Stomach (tissue), 9 donors: Measurements from ENCODE around the gene ZNF584. TPM values are rescaled to one million over a fixed set of nuclear protein-coding genes. Genes with fewer than 3 reads are reported as not detected.

Experiments
- DNase-seq, 2 donors: peaks; one replicate each; pipeline versions ENCODE4 v3.0.0 to v3.0.0-alpha.2; 2013 to 2019
- H3K27ac ChIP-seq, 5 donors: fragments of 200-600 bp in 4 of 5; sonication (generic) in 4 of 5; one replicate each; pipeline ENCODE4 v1.5.1; 2013 to 2019; ENCODE audit warnings: mild to moderate bottlenecking in 1 of 5, moderate library complexity in 1 of 5
- H3K27me3 ChIP-seq, 3 donors: fragments of 200-600 bp; sonication (generic); one replicate each; pipeline ENCODE4 v1.5.1; 2017 to 2019; ENCODE audit warnings: mixed run types in 1 of 3
- H3K36me3 ChIP-seq, 4 donors: fragments of 200-600 bp; sonication (generic); 1 replicate in 3 of 4; 2 replicates in 1 of 4; pipeline ENCODE4 v1.5.1; 2016 to 2019
- H3K4me1 ChIP-seq, 4 donors: fragments of 200-600 bp; sonication (generic); one replicate each; pipeline ENCODE4 v1.5.1; 2016 to 2019
- H3K4me3 ChIP-seq, 4 donors: fragments of 200-600 bp; sonication (generic) in 3 of 4; one replicate each; pipeline ENCODE4 v1.5.1; 2016 to 2019; ENCODE audit warnings: mild to moderate bottlenecking in 1 of 4
- H3K9me3 ChIP-seq, 4 donors: fragments of 200-600 bp; sonication (generic); one replicate each; pipeline ENCODE4 v1.5.1; 2016 to 2019
- EP300 ChIP-seq: sonication (generic); formaldehyde crosslinking; IDR thresholded peaks from one replicate; pipeline ENCODE4 v1.6.1; 2017; ENCODE audit warnings: antibody characterized with exemption
- POLR2A ChIP-seq, 4 donors: fragments of 450-650 bp; IDR thresholded peaks; one replicate each; pipeline ENCODE4 v1.6.1; 2016; ENCODE audit warnings: antibody characterized with exemption in 4 of 4, control low read depth in 2 of 4, mild to moderate bottlenecking in 1 of 4, moderate library complexity in 1 of 4
- POLR2AphosphoS5 ChIP-seq, 3 donors: sonication (generic); formaldehyde crosslinking; IDR thresholded peaks; one replicate each; pipeline ENCODE4 v1.6.1; 2016; ENCODE audit warnings: antibody characterized with exemption in 3 of 3
- WGBS, 5 donors: extraction: QIAGEN DNeasy Blood & Tissue Kit in 3 of 5; methylation state at CpG; one replicate each; pipeline versions ENCODE4 v1.1.5 to v1.1.7; 2013 to 2018; 5-methylcytosine and 5-hydroxymethylcytosine counted together
- intact Hi-C: fragments of 100-400 bp; cut with DNase I; formaldehyde crosslinking; loops from one replicate; pipeline ENCODE4 v1.15.1; 2023; ENCODE audit warnings: low total_unique reads
- polyA plus RNA-seq, 3 donors: library from polyadenylated mRNA; stranded (reverse); fragments of 200-250 nt; gene quantifications; one replicate each; pipeline ENCODE4 v1.2.3, GENCODE V29; 2013
- small RNA-seq, 4 donors: library from RNA; depleted of rRNA; stranded (forward); fragments of <200 nt; gene quantifications; one replicate each; pipeline ENCODE3, GENCODE V24; 2016
- total RNA-seq, 5 donors: library from RNA; depleted of rRNA; stranded (reverse); fragments of >200 nt; gene quantifications; one replicate each; pipeline versions ENCODE4 v1.1.0 to v1.2.3, GENCODE V29; 2014 to 2016
- TF ChIP-seq, protein P1 (sequence below), 7 experiments: fragments of 450-650 bp in 4 of 7; fragments of 200-600 bp in 3 of 7; sonication (generic) in 3 of 7; IDR thresholded peaks; one replicate each; pipeline ENCODE4 v1.5.1; 2016 to 2019; ENCODE audit warnings: antibody characterized with exemption in 7 of 7, control low read depth in 2 of 7, mild to moderate bottlenecking in 1 of 7
- donor health status: healthy with polysubstance abuse.
- donor health status: Bipolar disorder and iron deficiency.
- donor health status: healthy.

ZNF584 gene
- total and polyA plus RNA-seq, 8 donors = 5.4 to 114 (median 10.8) TPM; not detected in 1

DNA sequence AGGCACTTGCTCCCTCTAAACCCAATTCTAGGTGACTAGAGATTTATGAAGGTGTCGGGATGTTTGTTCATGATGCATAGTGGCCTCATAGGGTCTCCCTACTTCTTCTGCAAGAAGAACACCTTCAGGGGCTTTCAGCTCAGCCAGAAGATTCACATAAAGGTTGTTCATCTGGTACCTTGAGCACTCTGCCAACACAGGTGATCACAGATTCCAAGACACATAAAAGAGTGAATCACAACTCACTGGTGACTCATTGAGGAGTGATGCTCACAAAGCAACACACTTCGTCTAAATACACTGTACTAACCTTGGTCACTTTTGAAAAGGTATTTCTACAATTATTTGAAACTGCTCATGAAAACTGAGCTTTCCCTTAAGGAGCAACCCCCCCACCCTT lies 51.6 kb downstream of the ZNF584 start:
- intact Hi-C loops = no loop called here
- Histone ChIP-seq H3K4me3 (no peak overlapping the region), H3K27me3 (no peaks in the 10 kb centered on the region), H3K36me3 (peaks cover 14 to 43% (median 32%) of the 10 kb centered on the region in 4 donors), H3K27ac (no peak overlapping the region), H3K4me1 (no peaks in the 10 kb centered on the region), H3K9me3 (no peaks in the 10 kb centered on the region)
- DNase-seq = no peak
- TF ChIP-seq POLR2A (IDR thresholded peaks at IDR 0.05) (no peak), EP300 (no peak), POLR2AphosphoS5 (IDR thresholded peaks at IDR 0.05) (no peak)
- TF ChIP-seq, protein P1, sequence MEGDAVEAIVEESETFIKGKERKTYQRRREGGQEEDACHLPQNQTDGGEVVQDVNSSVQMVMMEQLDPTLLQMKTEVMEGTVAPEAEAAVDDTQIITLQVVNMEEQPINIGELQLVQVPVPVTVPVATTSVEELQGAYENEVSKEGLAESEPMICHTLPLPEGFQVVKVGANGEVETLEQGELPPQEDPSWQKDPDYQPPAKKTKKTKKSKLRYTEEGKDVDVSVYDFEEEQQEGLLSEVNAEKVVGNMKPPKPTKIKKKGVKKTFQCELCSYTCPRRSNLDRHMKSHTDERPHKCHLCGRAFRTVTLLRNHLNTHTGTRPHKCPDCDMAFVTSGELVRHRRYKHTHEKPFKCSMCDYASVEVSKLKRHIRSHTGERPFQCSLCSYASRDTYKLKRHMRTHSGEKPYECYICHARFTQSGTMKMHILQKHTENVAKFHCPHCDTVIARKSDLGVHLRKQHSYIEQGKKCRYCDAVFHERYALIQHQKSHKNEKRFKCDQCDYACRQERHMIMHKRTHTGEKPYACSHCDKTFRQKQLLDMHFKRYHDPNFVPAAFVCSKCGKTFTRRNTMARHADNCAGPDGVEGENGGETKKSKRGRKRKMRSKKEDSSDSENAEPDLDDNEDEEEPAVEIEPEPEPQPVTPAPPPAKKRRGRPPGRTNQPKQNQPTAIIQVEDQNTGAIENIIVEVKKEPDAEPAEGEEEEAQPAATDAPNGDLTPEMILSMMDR (IDR thresholded peaks at IDR 0.05) = no peak
- 65 to 74% (median 68%) methylated on average over 2 of the region's 2 CpGs for WGBS, 5 donors

DNA sequence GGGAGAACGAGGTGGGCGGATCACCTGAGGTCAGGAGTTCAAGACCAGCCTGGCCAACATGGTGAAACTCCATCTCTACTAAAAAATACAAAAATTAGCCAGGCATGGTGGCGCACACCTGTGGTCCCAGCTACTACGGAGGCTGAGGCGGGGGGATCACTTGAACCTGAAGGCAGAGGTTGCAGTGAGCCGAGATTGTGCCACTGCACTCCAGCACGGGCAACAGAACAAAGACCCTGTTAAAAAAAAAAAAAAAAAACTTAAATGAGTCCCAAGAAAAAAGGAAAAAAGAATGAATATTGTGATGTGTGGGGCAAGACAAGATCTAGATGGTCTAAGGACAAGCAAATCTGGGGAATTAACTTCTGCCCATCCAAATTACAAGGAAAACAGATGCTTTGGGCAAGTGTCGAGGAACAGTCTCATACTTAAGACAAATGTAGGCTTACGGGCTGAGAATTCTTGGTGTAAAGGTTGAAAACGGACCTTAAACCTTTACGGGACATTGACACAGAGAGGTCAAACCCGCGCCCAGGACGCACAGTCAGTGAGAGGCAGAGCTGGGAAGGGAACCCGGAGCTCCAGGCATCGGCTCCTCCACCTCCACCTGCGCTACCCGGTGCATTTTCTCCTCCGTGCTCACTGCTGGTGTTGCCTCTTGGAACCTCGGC lies 57.8 kb downstream of the ZNF584 start:
- Histone ChIP-seq H3K4me3 (peak overlapping the region; percentile 87 to 100 (median 99)), H3K27ac (peak overlapping the region in 4 of 5 donors; percentile 83 to 88 (median 85)), H3K4me1 (peaks cover 14 to 26% (median 23%) of the 10 kb centered on the region in 4 donors), H3K36me3 (peaks cover 11 to 22% (median 21%) of the 10 kb centered on the region in 4 donors), H3K27me3 (no peaks in the 10 kb centered on the region), H3K9me3 (no peaks in the 10 kb centered on the region)
- TF ChIP-seq POLR2AphosphoS5 (IDR thresholded peaks at IDR 0.05) (no peak), POLR2A (IDR thresholded peaks at IDR 0.05) (no peak), EP300 (no peak)
- TF ChIP-seq, protein P1 (IDR thresholded peaks at IDR 0.05) = no peak
- intact Hi-C loops = no loop called here
- whole genome bisulfite sequencing, 5 donors = 31 to 41% (median 35%) methylated on average over 16 to 20 of the region's 20 CpGs
- no peak for DNase-seq

DNA sequence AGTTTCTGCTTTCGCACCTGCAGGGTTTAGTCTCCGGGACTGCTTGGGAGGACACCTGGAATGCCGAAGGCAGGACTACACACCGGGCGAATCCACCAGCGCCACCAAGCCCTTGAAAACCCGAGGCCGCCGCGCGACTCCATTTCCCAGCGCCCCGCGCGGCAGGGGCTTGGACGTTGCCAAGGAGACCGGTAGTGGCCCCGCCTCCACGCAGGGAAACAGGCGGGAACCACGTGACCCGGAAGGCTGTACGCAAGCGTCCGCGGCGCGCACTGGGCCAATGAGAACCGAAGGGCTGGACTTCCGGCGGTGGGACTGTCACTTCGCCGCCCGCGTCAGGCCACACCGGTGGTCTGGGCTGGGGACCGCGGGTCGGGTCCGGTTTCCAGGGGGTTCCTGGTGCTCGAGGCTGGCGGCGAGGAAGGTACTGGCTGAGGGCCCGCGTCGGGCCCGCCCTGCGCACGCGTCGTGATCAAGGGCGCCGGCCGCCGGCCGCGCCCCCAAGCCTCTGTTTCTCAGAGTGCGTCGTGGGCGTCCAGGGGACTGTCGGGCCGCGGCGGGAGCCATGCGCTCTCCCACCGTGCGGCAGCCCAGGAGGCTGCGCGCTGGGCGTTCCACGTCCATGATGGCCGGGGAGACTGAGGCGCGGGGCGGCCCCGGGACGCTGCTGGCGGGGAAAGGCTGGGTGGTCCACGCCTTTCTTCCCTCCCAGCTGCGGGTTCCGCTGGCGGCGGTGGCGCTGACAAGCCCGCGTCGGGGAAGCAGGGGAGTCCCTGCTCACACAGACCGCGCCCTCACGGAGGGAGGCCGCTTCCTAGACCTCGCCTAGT lies 58.5 kb downstream of the ZNF584 start, which contains the start of gene ZNF324:
Gene ZNF324, plus strand, starts transcription at position 321 of the 830 bp plus-strand sequence. CDS start 2,106 bp downstream, outside the sequence.
- peak; percentile 68 to 94 (median 81) for TF ChIP-seq POLR2AphosphoS5 (IDR thresholded peaks at IDR 0.05)
- no peak for TF ChIP-seq POLR2A (IDR thresholded peaks at IDR 0.05)
- no peak for TF ChIP-seq EP300
- TF ChIP-seq, protein P1 (IDR thresholded peaks at IDR 0.05) = no peak
- H3K9me3 ChIP-seq = no peaks in the 10 kb centered on the region
- H3K36me3 ChIP-seq = peaks cover 17 to 28% (median 27%) of the 10 kb centered on the region in 4 donors
- H3K4me3 ChIP-seq = peak within 1 kb of the TSS; percentile 87 to 100 (median 99)
- H3K4me1 ChIP-seq = peaks cover 14 to 26% (median 23%) of the 10 kb centered on the region in 4 donors
- H3K27me3 ChIP-seq = no peaks in the 10 kb centered on the region
- intact Hi-C loops = no loop called here
- peak within 1 kb of the TSS; percentile 80 to 88 (median 84) for H3K27ac ChIP-seq
- DNase-seq = peak; percentile 99
- WGBS, 5 donors = 0 to 1% (median 0%) methylated on average over 24 to 92 of the region's 92 CpGs

Small RNA genes lying within 50 kb of the gene (small RNA-seq; reads per million reads assigned to genes)
- gene MIR4754 (0 reads per million in 4 donors), gene RNA5SP473 (0 to 0.20 (median 0.04) reads per million in 4 donors)

Other genes with a start within 250 kb of the ZNF584 start
- gene ZNF274, start 225.6 kb upstream of the ZNF584 start, total RNA-seq = 10 to 100 TPM in 4 of 5 donors, 1 to 10 TPM in 1; 6.2 to 46.9 (median 28.6) TPM
- gene ZNF274, start 225.6 kb upstream of the ZNF584 start, polyA plus RNA-seq = 10 to 100 TPM in 2 of 3 donors, 1 to 10 TPM in 1; 5.9 to 16.1 (median 12.2) TPM
- 10 to 100 TPM in 4 of 5 donors, 1 to 10 TPM in 1; 9.6 to 60.7 (median 34.8) TPM for gene ZNF544, start 179.7 kb upstream of the ZNF584 start, total RNA-seq
- gene ZNF544, start 179.7 kb upstream of the ZNF584 start, polyA plus RNA-seq = 10 to 100 TPM in 2 of 3 donors, 1 to 10 TPM in 1; 9.5 to 17.7 (median 17.0) TPM
- 1 to 10 TPM; 1.4 to 9.0 (median 4.9) TPM for gene ZNF8, start 129.7 kb upstream of the ZNF584 start, total RNA-seq
- 1 to 10 TPM in 1 of 3 donors, under 1 TPM in 2; 0.81 to 1.1 (median 0.95) TPM for gene ZNF8, start 129.7 kb upstream of the ZNF584 start, polyA plus RNA-seq
- gene ERVK3-1, start 103.3 kb upstream of the ZNF584 start, total RNA-seq = 10 to 100 TPM; 25.2 to 93.6 (median 48.4) TPM
- gene ERVK3-1, start 103.3 kb upstream of the ZNF584 start, polyA plus RNA-seq = 10 to 100 TPM; 25.0 to 45.1 (median 35.1) TPM
- gene ZSCAN22, start 81.7 kb upstream of the ZNF584 start, total RNA-seq = 1 to 10 TPM in 3 of 5 donors, under 1 TPM in 1, not detected in 1; 0.45 to 5.2 (median 1.6) TPM
- 1 to 10 TPM in 1 of 3 donors, under 1 TPM in 2; 0.75 to 1.4 (median 0.83) TPM for gene ZSCAN22, start 81.7 kb upstream of the ZNF584 start, polyA plus RNA-seq
- 10 to 100 TPM in 1 of 5 donors, 1 to 10 TPM in 2, not detected in 2; 1.1 to 30.9 (median 1.7) TPM for gene A1BG, start 55.2 kb upstream of the ZNF584 start, total RNA-seq
- 10 to 100 TPM; 19.7 to 61.7 (median 33.8) TPM for gene A1BG, start 55.2 kb upstream of the ZNF584 start, polyA plus RNA-seq
- gene ZNF497, start 45.9 kb upstream of the ZNF584 start, total RNA-seq = 10 to 100 TPM in 1 of 5 donors, 1 to 10 TPM in 2, under 1 TPM in 1, not detected in 1; 0.14 to 12.3 (median 3.2) TPM
- gene ZNF497, start 45.9 kb upstream of the ZNF584 start, polyA plus RNA-seq = 1 to 10 TPM in 1 of 3 donors, under 1 TPM in 2; 0.12 to 1.0 (median 0.46) TPM
- 1 to 10 TPM in 4 of 5 donors, not detected in 1; 1.8 to 8.5 (median 2.3) TPM for gene ZNF837, start 27.6 kb upstream of the ZNF584 start, total RNA-seq
- 1 to 10 TPM; 2.3 to 3.0 (median 2.4) TPM for gene ZNF837, start 27.6 kb upstream of the ZNF584 start, polyA plus RNA-seq
- 1,000 to 10,000 TPM in 3 of 5 donors, 100 to 1,000 TPM in 2; 801 to 1,605 (median 1,501) TPM for gene RPS5, start 21.4 kb upstream of the ZNF584 start, total RNA-seq
- 1,000 to 10,000 TPM; 1,495 to 2,322 (median 1,503) TPM for gene RPS5, start 21.4 kb upstream of the ZNF584 start, polyA plus RNA-seq
- gene RNF225, start 13.0 kb upstream of the ZNF584 start, total RNA-seq = not detected
- under 1 TPM in 1 of 3 donors, not detected in 2; 0.13 TPM for gene RNF225, start 13.0 kb upstream of the ZNF584 start, polyA plus RNA-seq
- 1 to 10 TPM; 3.0 to 8.9 (median 6.4) TPM for gene ZNF132, start 31.5 kb downstream of the ZNF584 start, total RNA-seq
- gene ZNF132, start 31.5 kb downstream of the ZNF584 start, polyA plus RNA-seq = 1 to 10 TPM in 2 of 3 donors, under 1 TPM in 1; 0.68 to 1.2 (median 1.1) TPM
- gene ZNF324B, start 43.0 kb downstream of the ZNF584 start, total RNA-seq = 10 to 100 TPM in 1 of 5 donors, 1 to 10 TPM in 2, under 1 TPM in 1, not detected in 1; 0.58 to 12.6 (median 6.5) TPM
- 1 to 10 TPM; 1.6 to 2.3 (median 1.7) TPM for gene ZNF324B, start 43.0 kb downstream of the ZNF584 start, polyA plus RNA-seq
- 10 to 100 TPM in 1 of 5 donors, 1 to 10 TPM in 4; 5.8 to 11.9 (median 8.5) TPM for gene ZNF324, start 58.4 kb downstream of the ZNF584 start, total RNA-seq
- gene ZNF324, start 58.4 kb downstream of the ZNF584 start, polyA plus RNA-seq = 1 to 10 TPM; 1.7 to 3.0 (median 2.3) TPM
- gene ZNF446, start 67.7 kb downstream of the ZNF584 start, total RNA-seq = 10 to 100 TPM in 1 of 5 donors, 1 to 10 TPM in 4; 4.6 to 26.1 (median 5.3) TPM
- 10 to 100 TPM in 1 of 3 donors, 1 to 10 TPM in 2; 7.1 to 13.0 (median 9.2) TPM for gene ZNF446, start 67.7 kb downstream of the ZNF584 start, polyA plus RNA-seq
- 1 to 10 TPM in 3 of 5 donors, under 1 TPM in 1, not detected in 1; 0.87 to 3.3 (median 1.3) TPM for gene SLC27A5, start 103.3 kb downstream of the ZNF584 start, total RNA-seq
- 10 to 100 TPM in 2 of 3 donors, 1 to 10 TPM in 1; 8.4 to 18.4 (median 16.0) TPM for gene SLC27A5, start 103.3 kb downstream of the ZNF584 start, polyA plus RNA-seq
- 10 to 100 TPM in 3 of 5 donors, 1 to 10 TPM in 1, not detected in 1; 2.4 to 49.0 (median 20.1) TPM for gene ZBTB45, start 111.2 kb downstream of the ZNF584 start, total RNA-seq
- gene ZBTB45, start 111.2 kb downstream of the ZNF584 start, polyA plus RNA-seq = 1 to 10 TPM; 5.6 to 8.2 (median 6.6) TPM
- 100 to 1,000 TPM in 4 of 5 donors, 10 to 100 TPM in 1; 95.5 to 923 (median 243) TPM for gene TRIM28, start 135.4 kb downstream of the ZNF584 start, total RNA-seq
- 100 to 1,000 TPM; 143 to 200 (median 171) TPM for gene TRIM28, start 135.4 kb downstream of the ZNF584 start, polyA plus RNA-seq
- 100 to 1,000 TPM in 2 of 5 donors, 10 to 100 TPM in 3; 55.8 to 260 (median 89.0) TPM for gene CHMP2A, start 146.5 kb downstream of the ZNF584 start, total RNA-seq
- 100 to 1,000 TPM; 195 to 338 (median 235) TPM for gene CHMP2A, start 146.5 kb downstream of the ZNF584 start, polyA plus RNA-seq
- gene UBE2M, start 150.0 kb downstream of the ZNF584 start, total RNA-seq = 10 to 100 TPM in 3 of 5 donors, 1 to 10 TPM in 1, not detected in 1; 9.8 to 35.3 (median 27.1) TPM
- gene UBE2M, start 150.0 kb downstream of the ZNF584 start, polyA plus RNA-seq = 10 to 100 TPM; 35.5 to 51.5 (median 41.9) TPM
- 10 to 100 TPM; 14.0 to 84.9 (median 68.3) TPM for gene MZF1, start 164.7 kb downstream of the ZNF584 start, total RNA-seq
- gene MZF1, start 164.7 kb downstream of the ZNF584 start, polyA plus RNA-seq = 10 to 100 TPM; 16.1 to 33.2 (median 16.5) TPM